Endodermal cell (in vitro differentiated cells): Measurements from ENCODE around the gene CTNNA1. TPM values are rescaled to one million over a fixed set of nuclear protein-coding genes. Genes with fewer than 3 reads are reported as not detected.

Experiments used
- DNase-seq: peaks from one replicate; pipeline ENCODE4 v3.0.0-alpha.2; 2017
- H3K27ac ChIP-seq: 2 replicates; pipeline ENCODE4 v1.5.1; 2013; ENCODE audit warnings: mild to moderate bottlenecking, low read depth, low read length, moderate library complexity
- H3K27me3 ChIP-seq: 2 replicates; pipeline ENCODE4 v1.6.1; 2013; ENCODE audit warnings: mild to moderate bottlenecking, low read length, moderate library complexity; ENCODE audit not compliant: insufficient read depth, control insufficient read depth, poor library complexity, severe bottlenecking
- H3K36me3 ChIP-seq: 2 replicates; pipeline ENCODE4 v1.7.0; 2013; ENCODE audit warnings: mild to moderate bottlenecking, low read length, moderate library complexity; ENCODE audit not compliant: control insufficient read depth, insufficient read depth
- H3K4me1 ChIP-seq: one replicate; pipeline ENCODE4 v1.7.0; 2013; ENCODE audit warnings: low read length; ENCODE audit not compliant: control insufficient read depth, insufficient read depth
- H3K4me3 ChIP-seq: 2 replicates; pipeline ENCODE4 v1.5.1; 2013; ENCODE audit warnings: mild to moderate bottlenecking, low read length, moderate library complexity
- H3K9ac ChIP-seq: 2 replicates; pipeline ENCODE4 v1.6.1; 2013; ENCODE audit warnings: mild to moderate bottlenecking, low read length, moderate library complexity; ENCODE audit not compliant: poor library complexity, severe bottlenecking; ENCODE audit errors: extremely low read depth
- H3K9me3 ChIP-seq: 2 replicates; pipeline ENCODE4 v1.6.1; 2013; ENCODE audit warnings: mild to moderate bottlenecking, low read length, moderate library complexity; ENCODE audit not compliant: control insufficient read depth
- H3K27ac Mint-ChIP-seq: 2 replicates; pipeline ENCODE4 v1.8.0; 2020; ENCODE audit warnings: mixed read lengths
- H3K27me3 Mint-ChIP-seq: 2 replicates; pipeline ENCODE4 v1.8.0; 2021; ENCODE audit warnings: mild to moderate bottlenecking, mixed read lengths; ENCODE audit not compliant: insufficient read depth
- H3K36me3 Mint-ChIP-seq: 2 replicates; pipeline ENCODE4 v1.8.0; 2020; ENCODE audit warnings: low read depth, mixed read lengths
- H3K4me1 Mint-ChIP-seq: 2 replicates; pipeline ENCODE4 v1.8.0; 2020; ENCODE audit warnings: mixed read lengths
- H3K4me3 Mint-ChIP-seq: 2 replicates; pipeline ENCODE4 v1.8.0; 2020; ENCODE audit warnings: mild to moderate bottlenecking, moderate library complexity, mixed read lengths
- H3K9me3 Mint-ChIP-seq: 2 replicates; pipeline ENCODE4 v1.8.0; 2020; ENCODE audit warnings: mild to moderate bottlenecking, mixed read lengths
- CTCF ChIP-seq: fragments of 200-600 bp; sonication (generic); conservative IDR thresholded peaks from 2 replicates; pipeline ENCODE4 v1.5.0; 2021; ENCODE audit warnings: antibody characterized with exemption, mild to moderate bottlenecking
- WGBS, 2 experiments: methylation state at CpG; one replicate each; pipeline versions ENCODE4 v1.1.5 to v1.1.7; 2013; ENCODE audit warnings: missing lambda C conversion rate in 2 of 2, mixed read lengths in 1 of 2; ENCODE audit not compliant: insufficient coverage in 1 of 2, insufficient read length in 1 of 2; 5-methylcytosine and 5-hydroxymethylcytosine counted together
- total RNA-seq, 2 donors: library from RNA; stranded (reverse); fragmentation: NEBNext Ultra II Directional in 1 of 2; extraction: Animal tissue kit (Norgen Biotek cat#: 25700) in 1 of 2; gene quantifications; 2 replicates in 1 of 2; 3 replicates in 1 of 2; pipeline ENCODE4 v1.2.1, GENCODE V29; 2021

The CTNNA1 gene
- total RNA-seq, 2 donors from 2014 or later: 298 to 305 TPM

GRCh38 chr5:138712324-138712723, 40.9 kb upstream of the CTNNA1 start:
- H3K9ac ChIP-seq: no peak overlapping the region
- no peaks in the 10 kb centered on the region for H3K36me3 ChIP-seq
- Mint-ChIP-seq H3K27ac (no peak overlapping the region), H3K4me3 (no peak overlapping the region), H3K27me3 (no peaks in the 10 kb centered on the region), H3K36me3 (no peaks in the 10 kb centered on the region), H3K4me1 (peaks cover 24% of the 10 kb centered on the region), H3K9me3 (no peaks in the 10 kb centered on the region)
- no peak for TF ChIP-seq CTCF
- no peak for DNase-seq
- no peak overlapping the region for H3K27ac ChIP-seq
- H3K4me1 ChIP-seq: peaks cover 3% of the 10 kb centered on the region
- H3K27me3 ChIP-seq: no peaks in the 10 kb centered on the region
- no peaks in the 10 kb centered on the region for H3K9me3 ChIP-seq
- no peak overlapping the region for H3K4me3 ChIP-seq
- 95 to 100% methylated on average over 7 to 8 of the region's 8 CpGs for WGBS, 2 experiments

GRCh38 chr5:138712791-138713190, 40.4 kb upstream of the CTNNA1 start:
- peaks cover 24% of the 10 kb centered on the region for H3K4me1 Mint-ChIP-seq
- no peak overlapping the region for H3K27ac ChIP-seq
- H3K27me3 ChIP-seq: no peaks in the 10 kb centered on the region
- no peak overlapping the region for H3K9ac ChIP-seq
- no peaks in the 10 kb centered on the region for H3K36me3 Mint-ChIP-seq
- no peak overlapping the region for H3K4me3 ChIP-seq
- H3K9me3 ChIP-seq: no peaks in the 10 kb centered on the region
- H3K27ac Mint-ChIP-seq: no peak overlapping the region
- no peak overlapping the region for H3K4me3 Mint-ChIP-seq
- H3K36me3 ChIP-seq: no peaks in the 10 kb centered on the region
- no peak for DNase-seq
- 87 to 96% methylated on average over 4 to 5 of the region's 5 CpGs for WGBS, 2 experiments
- peaks cover 3% of the 10 kb centered on the region for H3K4me1 ChIP-seq
- H3K9me3 Mint-ChIP-seq: no peaks in the 10 kb centered on the region
- H3K27me3 Mint-ChIP-seq: no peaks in the 10 kb centered on the region
- no peak for TF ChIP-seq CTCF

- Mint-ChIP-seq H3K27me3 (no peaks in the 10 kb centered on the region), H3K9me3 (no peaks in the 10 kb centered on the region), H3K36me3 (no peaks in the 10 kb centered on the region), H3K27ac (no peak overlapping the region), H3K4me1 (peaks cover 24% of the 10 kb centered on the region), H3K4me3 (no peak overlapping the region)
- Histone ChIP-seq H3K27ac (no peak overlapping the region), H3K27me3 (no peaks in the 10 kb centered on the region), H3K4me3 (no peak overlapping the region), H3K4me1 (peaks cover 3% of the 10 kb centered on the region), H3K36me3 (no peaks in the 10 kb centered on the region), H3K9ac (no peak overlapping the region), H3K9me3 (no peaks in the 10 kb centered on the region)
- no peak for TF ChIP-seq CTCF
- DNase-seq: no peak
These were observed 40.0 kb upstream of the CTNNA1 start for GRCh38 chr5:138713247-138713646.
